HEK293T (cell line): ENCODE measurements around the gene CENPT.

Experiments used
- CTCF ChIA-PET: fragments of 350-600 bp; formaldehyde crosslinking; extraction: SDS; loops from one replicate; lab custom pipeline; 2021; ENCODE audit warnings: antibody characterized with exemption, inconsistent platforms; lab: Yijun Ruan, JAX
- POLR2A ChIA-PET: fragments of 350-600 bp; formaldehyde crosslinking; extraction: SDS; loops from one replicate; lab custom pipeline; 2020; ENCODE audit warnings: antibody characterized with exemption, inconsistent platforms; lab: Yijun Ruan, JAX
- DNase-seq: peaks from one replicate; pipeline ENCODE4 v3.0.0; 2012; ENCODE audit warnings: mixed read lengths; ENCODE audit errors: extremely low spot score
- ARNT ChIP-seq: fragments of 450-650 bp; IDR thresholded peaks from 2 replicates; pipeline ENCODE4 v1.6.1; 2017; ENCODE audit warnings: mild to moderate bottlenecking
- BHLHE40 ChIP-seq: fragments of 450-650 bp; IDR thresholded peaks from 2 replicates; pipeline ENCODE4 v1.6.1; 2016; ENCODE audit warnings: mild to moderate bottlenecking, moderate library complexity, borderline replicate concordance
- CTBP1 ChIP-seq: fragments of 450-650 bp; IDR thresholded peaks from 2 replicates; pipeline ENCODE4 v1.6.1; 2016; ENCODE audit warnings: borderline replicate concordance
- ELF4 ChIP-seq: fragments of 450-650 bp; IDR thresholded peaks from 2 replicates; pipeline ENCODE4 v1.6.1; 2017; ENCODE audit warnings: antibody characterized with exemption
- FOXA1 ChIP-seq: fragments of 450-650 bp; IDR thresholded peaks from 2 replicates; pipeline ENCODE4 v1.6.1; 2016; ENCODE audit warnings: mild to moderate bottlenecking
- FOXK2 ChIP-seq: fragments of 450-650 bp; IDR thresholded peaks from 2 replicates; pipeline ENCODE4 v1.6.1; 2016; ENCODE audit warnings: mild to moderate bottlenecking
- FOXM1 ChIP-seq: fragments of 450-650 bp; IDR thresholded peaks from 2 replicates; pipeline ENCODE4 v1.6.1; 2017; ENCODE audit warnings: mild to moderate bottlenecking, borderline replicate concordance
- HDGF ChIP-seq: fragments of 450-650 bp; IDR thresholded peaks from 2 replicates; pipeline ENCODE4 v1.6.1; 2017; ENCODE audit warnings: antibody characterized with exemption, borderline replicate concordance
- L3MBTL2 ChIP-seq: fragments of 450-650 bp; conservative IDR thresholded peaks from 2 replicates; pipeline ENCODE4 v1.6.1; 2016; ENCODE audit warnings: mild to moderate bottlenecking
- LEF1 ChIP-seq: fragments of 450-650 bp; IDR thresholded peaks from 2 replicates; pipeline ENCODE4 v1.6.1; 2017; ENCODE audit warnings: mild to moderate bottlenecking, borderline replicate concordance
- NFRKB ChIP-seq: fragments of 450-650 bp; IDR thresholded peaks from 2 replicates; pipeline ENCODE4 v1.6.1; 2016; ENCODE audit warnings: mild to moderate bottlenecking, moderate library complexity
- PKNOX1 ChIP-seq: fragments of 450-650 bp; IDR thresholded peaks from 2 replicates; pipeline ENCODE4 v1.6.1; 2016
- SP1 ChIP-seq: fragments of 450-650 bp; IDR thresholded peaks from 2 replicates; pipeline ENCODE4 v1.6.1; 2017
- SUZ12 ChIP-seq: fragments of 450-650 bp; IDR thresholded peaks from 2 replicates; pipeline ENCODE4 v1.6.1; 2016; ENCODE audit warnings: mild to moderate bottlenecking
- TARDBP ChIP-seq: fragments of 450-650 bp; IDR thresholded peaks from 2 replicates; pipeline ENCODE4 v1.6.1; 2016
- ZNF384 ChIP-seq: fragments of 450-650 bp; IDR thresholded peaks from 2 replicates; pipeline ENCODE4 v1.6.1; 2016

The CENPT gene

GRCh38 chr16:67822511-67822910, 25.0 kb downstream of the CENPT start:
- POLR2A ChIA-PET = interaction anchor here (1.0 kb wide), 1 partner anchor 10 kb away, joined by 3 read pairs; no protein-coding TSS in a partner anchor
- TF ChIP-seq ZNF384 = no peak
- TF ChIP-seq HDGF = no peak
- no peak for TF ChIP-seq TARDBP
- DNase-seq = no peak
- CTCF ChIA-PET = no interaction called here

- POLR2A ChIA-PET = interaction anchor here (0.8 kb wide), 1 partner anchor 13 kb away, joined by 4 read pairs; no protein-coding TSS in a partner anchor
- TF ChIP-seq ZNF384 (no peak), FOXA1 (no peak), LEF1 (no peak), NFRKB (no peak), SUZ12 (no peak), L3MBTL2 (no peak), HDGF (no peak), ARNT (no peak), BHLHE40 (no peak)
- CTCF ChIA-PET = interaction anchor here (2.2 kb wide), 1 partner anchor 45 kb away, joined by 7 read pairs; no protein-coding TSS in a partner anchor
- DNase-seq = no peak
Observed at GRCh38 chr16:67820608-67821259, 26.8 kb downstream of the CENPT start.

- no peak for DNase-seq
- ChIA-PET CTCF (interaction anchor here (0.5 to 2.5 kb wide), 5 partner anchors 26 to 159 kb away, joined by 3 to 14 read pairs (median 4); partner anchors contain the start of gene NUTF2), POLR2A (no interaction called here)
- no peak for TF ChIP-seq HDGF
- TF ChIP-seq BHLHE40 = no peak
- no peak for TF ChIP-seq TARDBP
- TF ChIP-seq ZNF384 = no peak
- TF ChIP-seq LEF1 = no peak
- no peak for TF ChIP-seq ARNT
- no peak for TF ChIP-seq SUZ12
Observed at GRCh38 chr16:67814567-67814966, 32.9 kb downstream of the CENPT start.

- CTCF ChIA-PET = no interaction called here
- TF ChIP-seq SUZ12 (no peak), TARDBP (no peak), CTBP1 (no peak), ZNF384 (no peak), LEF1 (no peak), ARNT (no peak), ELF4 (no peak), PKNOX1 (no peak), SP1 (no peak), FOXA1 (no peak), BHLHE40 (no peak), HDGF (no peak), L3MBTL2 (no peak), FOXM1 (no peak), NFRKB (no peak), FOXK2 (no peak)
- POLR2A ChIA-PET = no interaction called here
- no peak for DNase-seq
Observed at GRCh38 chr16:67811899-67812298, 35.6 kb downstream of the CENPT start.

- DNase-seq = no peak
- ChIA-PET CTCF (interaction anchor here (0.6 to 2.7 kb wide), 6 partner anchors 9 to 339 kb away, joined by 3 to 32 read pairs (median 4); partner anchors contain the start of gene CARMIL2), POLR2A (interaction anchor here (0.8 to 1.2 kb wide), 6 partner anchors 9 to 128 kb away, joined by 3 to 7 read pairs (median 4); partner anchors contain the start of gene GFOD2)
- TF ChIP-seq FOXK2 (no peak), NFRKB (no peak), FOXM1 (no peak), LEF1 (no peak), L3MBTL2 (no peak), CTBP1 (no peak), TARDBP (no peak), HDGF (no peak), PKNOX1 (no peak), BHLHE40 (no peak), ARNT (no peak), SP1 (no peak), ELF4 (no peak), SUZ12 (no peak), FOXA1 (no peak), ZNF384 (no peak)
Observed at GRCh38 chr16:67807148-67807682, 40.3 kb downstream of the CENPT start.

GRCh38 chr16:67806428-67807147, 40.9 kb downstream of the CENPT start, which contains the start of the genes RANBP10 and TSNAXIP1:
Gene RANBP10, minus strand, starts transcription at chr16:67806560. Its CDS starts 24 bp downstream, at chr16:67806536.
Gene TSNAXIP1, plus strand, starts transcription at chr16:67806889. Its CDS starts 261 bp downstream, at chr16:67807150.
- peak; percentile 95 for DNase-seq
- ChIA-PET POLR2A (interaction anchor here (0.5 to 1.2 kb wide), 11 partner anchors 10 to 147 kb away, joined by 3 to 7 read pairs (median 3); partner anchors contain the start of genes ACD and GFOD2), CTCF (interaction anchor here (0.6 to 2.7 kb wide), 6 partner anchors 9 to 340 kb away, joined by 3 to 32 read pairs (median 4); partner anchors contain the start of gene CARMIL2)
- TF ChIP-seq ARNT (no peak), ELF4 (peak; percentile 93), LEF1 (no peak), FOXK2 (no peak), SUZ12 (peak; percentile 95), SP1 (peak; percentile 89), L3MBTL2 (peak; percentile 70), FOXM1 (0 out of 2 replicates have a peak, but pooled peaks have one; percentile 42), FOXA1 (no peak), CTBP1 (no peak), BHLHE40 (no peak), ZNF384 (no peak)
